SK-N-SH (cell line): ENCODE results near the gene RASGRF1.

Source experiments
- CTCF ChIP-seq: fragments of 200-600 bp; sonication (generic); IDR thresholded peaks from 2 replicates; pipeline ENCODE4 v1.6.1; 2017; ENCODE audit warnings: antibody characterized with exemption, mild to moderate bottlenecking, moderate library complexity
- EP300 ChIP-seq, 2 experiments: IDR thresholded peaks; 2 replicates each; pipeline versions ENCODE4 v1.4.0 to v1.6.1; 2012; ENCODE audit warnings: borderline replicate concordance in 1 of 2, low read depth in 1 of 2, low read length in 1 of 2
- EZH2phosphoT487 ChIP-seq: fragments of 200-600 bp; sonication (generic); IDR thresholded peaks from 2 replicates; pipeline ENCODE4 v1.6.1; 2017; ENCODE audit warnings: low read depth, mixed run types, mild to moderate bottlenecking, antibody characterized with exemption, moderate library complexity, borderline replicate concordance
- FOSL2 ChIP-seq: IDR thresholded peaks from 2 replicates; pipeline ENCODE4 v1.4.0; 2012; ENCODE audit warnings: low read depth, mild to moderate bottlenecking, moderate library complexity, borderline replicate concordance
- FOXM1 ChIP-seq: IDR thresholded peaks from 2 replicates; pipeline ENCODE4 v1.4.0; 2012; ENCODE audit warnings: low read depth, mild to moderate bottlenecking
- MAX ChIP-seq: IDR thresholded peaks from 2 replicates; pipeline ENCODE4 v1.4.0; 2012; ENCODE audit warnings: low read depth
- RAD21 ChIP-seq: IDR thresholded peaks from 2 replicates; pipeline ENCODE4 v1.6.1; 2012; ENCODE audit warnings: mild to moderate bottlenecking, low read length
- REST ChIP-seq: IDR thresholded peaks from 2 replicates; pipeline ENCODE4 v1.6.1; 2012; ENCODE audit warnings: mild to moderate bottlenecking, low read depth, low read length, moderate library complexity
- SIN3A ChIP-seq: IDR thresholded peaks from 2 replicates; pipeline ENCODE4 v1.6.1; 2012; ENCODE audit warnings: low read depth, mild to moderate bottlenecking, low read length, moderate library complexity, borderline replicate concordance
- TEAD4 ChIP-seq: IDR thresholded peaks from 2 replicates; pipeline ENCODE4 v1.4.0; 2012; ENCODE audit warnings: mild to moderate bottlenecking, borderline replicate concordance; ENCODE audit not compliant: insufficient read depth
- ZBTB33 ChIP-seq: IDR thresholded peaks from 2 replicates; pipeline ENCODE4 v1.4.0; 2012; ENCODE audit warnings: low read depth, borderline replicate concordance

DNA sequence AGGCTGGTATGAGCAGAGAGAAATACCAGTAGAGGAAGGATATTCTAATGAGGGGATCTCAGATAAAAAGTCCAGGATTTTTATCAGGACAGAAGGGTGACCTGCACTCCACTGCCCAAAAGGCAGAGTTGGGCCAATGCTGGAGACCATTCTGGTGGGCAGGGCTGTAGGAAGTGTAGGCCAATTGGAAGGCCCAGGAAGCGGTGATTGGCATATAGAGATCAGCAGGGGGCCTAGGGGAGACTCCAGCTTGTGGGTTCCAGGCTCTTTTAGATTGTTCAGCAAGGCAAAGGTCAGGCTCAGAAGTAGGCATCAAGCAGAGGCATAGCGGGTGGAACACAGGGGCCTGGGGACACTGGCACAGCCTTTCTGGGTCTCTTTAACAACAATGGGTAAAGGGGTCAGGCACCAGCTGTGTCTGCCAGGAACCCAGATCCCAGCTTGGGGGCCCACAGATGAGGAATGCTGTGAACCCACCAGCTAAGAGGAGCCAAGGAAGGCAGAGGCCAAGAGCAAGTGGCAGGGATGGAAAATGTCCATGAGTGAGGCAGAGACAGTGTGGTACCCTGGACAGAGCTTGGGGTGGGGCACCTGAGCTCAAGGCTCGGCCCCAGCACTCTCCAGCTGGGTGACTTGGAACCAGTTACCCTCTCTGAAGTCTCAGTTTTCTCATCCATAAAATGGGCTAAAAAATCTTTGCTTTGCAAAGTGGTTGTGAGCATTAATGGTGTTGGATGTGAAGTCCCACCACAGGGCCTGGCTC lies 27.0 kb upstream of the RASGRF1 start:
- TF ChIP-seq SIN3A (no peak), CTCF (no peak), TEAD4 (no peak), EZH2phosphoT487 (no peak), MAX (no peak), EP300 (IDR thresholded peaks at IDR 0.05; ENCODE audit: borderline replicate concordance in 1 of 2, low read depth in 1 of 2, low read length in 1 of 2) (no peak), REST (peak; percentile 63; the same call in 1 of the 2 replicates), FOSL2 (no peak), FOXM1 (no peak), ZBTB33 (no peak), RAD21 (no peak)
